Right hindlimb (tissue), 1 donor: ENCODE measurements around the gene KIR2DL3.

Experiments used
- DNase-seq: peaks from one replicate; pipeline ENCODE4 v3.0.0-alpha.2; 2018

The KIR2DL3 gene

GRCh38 chr19:54795758-54796157, 57.4 kb downstream of the KIR2DL3 start:
- no peak for DNase-seq
